Kidney glomerular epithelial cell (primary cell): ENCODE measurements around the gene OTOP3.

Source experiments
- DNase-seq: peaks from one replicate; lab custom pipeline; 2025; lab: John Stamatoyannopoulos, UW

Gene OTOP3

DNA sequence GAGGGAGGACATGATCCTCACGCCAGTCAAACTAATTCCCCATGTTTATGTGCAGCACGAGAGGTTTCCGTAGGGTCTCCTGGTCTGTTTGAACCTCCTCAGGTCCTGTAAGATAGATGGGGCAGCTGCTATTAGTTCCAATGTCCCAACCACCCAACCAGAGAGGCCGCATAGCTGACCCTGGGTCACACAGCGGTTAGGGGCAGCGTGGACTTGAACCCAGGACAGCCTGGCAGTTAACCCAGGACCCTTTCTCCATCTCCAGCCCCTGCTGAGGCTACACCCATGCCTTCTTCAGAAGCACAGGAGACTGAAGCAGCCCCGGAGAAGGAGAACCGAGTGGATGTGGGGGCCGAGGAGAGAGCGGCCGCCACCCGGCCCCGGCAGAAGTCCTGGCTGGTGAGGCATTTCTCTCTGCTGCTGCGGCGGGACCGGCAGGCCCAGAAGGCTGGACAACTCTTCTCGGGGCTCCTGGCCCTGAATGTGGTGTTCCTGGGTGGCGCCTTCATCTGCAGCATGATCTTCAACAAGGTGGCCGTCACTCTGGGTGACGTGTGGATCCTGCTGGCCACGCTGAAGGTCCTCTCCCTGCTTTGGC lies 5.5 kb downstream of the OTOP3 start:
- DNase-seq = no peak

GRCh38 chr17:74943808-74944522 lies 8.3 kb downstream of the OTOP3 start:
- DNase-seq = no peak

DNA sequence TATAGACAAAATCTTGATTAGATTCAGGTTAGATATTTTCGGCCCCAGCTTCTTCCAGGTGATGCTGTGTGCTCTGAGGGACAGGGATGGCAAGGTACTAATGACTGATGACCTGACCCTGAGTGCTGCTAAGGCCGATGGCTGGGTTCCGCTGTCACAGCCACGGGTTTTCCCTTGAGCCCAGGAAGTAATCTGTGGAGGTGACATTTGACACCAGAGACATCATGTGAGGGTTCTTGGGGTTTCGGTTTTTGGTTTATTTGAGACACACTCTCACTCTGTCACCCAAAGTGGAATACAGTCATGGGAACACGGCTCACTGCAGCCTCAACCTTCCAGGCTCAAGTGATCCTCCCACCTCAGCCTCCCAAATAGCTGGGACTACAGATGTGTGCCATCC lies 9.8 kb downstream of the OTOP3 start:
- DNase-seq = no peak

DNA sequence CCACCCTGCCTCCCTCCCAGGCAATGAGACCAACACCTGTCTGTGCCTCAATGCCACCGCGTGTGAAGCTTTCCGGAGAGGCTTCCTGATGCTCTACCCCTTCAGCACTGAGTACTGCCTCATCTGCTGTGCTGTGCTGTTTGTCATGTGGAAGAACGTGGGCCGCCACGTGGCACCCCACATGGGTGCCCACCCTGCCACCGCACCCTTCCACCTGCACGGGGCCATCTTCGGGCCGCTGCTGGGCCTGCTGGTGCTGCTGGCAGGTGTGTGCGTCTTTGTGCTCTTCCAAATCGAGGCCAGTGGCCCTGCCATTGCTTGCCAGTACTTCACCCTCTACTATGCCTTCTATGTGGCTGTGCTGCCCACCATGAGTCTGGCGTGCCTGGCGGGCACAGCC lies 10.9 kb downstream of the OTOP3 start:
- no peak for DNase-seq

GRCh38 chr17:74947041-74947754 lies 11.5 kb downstream of the OTOP3 start:
- DNase-seq = no peak

DNA sequence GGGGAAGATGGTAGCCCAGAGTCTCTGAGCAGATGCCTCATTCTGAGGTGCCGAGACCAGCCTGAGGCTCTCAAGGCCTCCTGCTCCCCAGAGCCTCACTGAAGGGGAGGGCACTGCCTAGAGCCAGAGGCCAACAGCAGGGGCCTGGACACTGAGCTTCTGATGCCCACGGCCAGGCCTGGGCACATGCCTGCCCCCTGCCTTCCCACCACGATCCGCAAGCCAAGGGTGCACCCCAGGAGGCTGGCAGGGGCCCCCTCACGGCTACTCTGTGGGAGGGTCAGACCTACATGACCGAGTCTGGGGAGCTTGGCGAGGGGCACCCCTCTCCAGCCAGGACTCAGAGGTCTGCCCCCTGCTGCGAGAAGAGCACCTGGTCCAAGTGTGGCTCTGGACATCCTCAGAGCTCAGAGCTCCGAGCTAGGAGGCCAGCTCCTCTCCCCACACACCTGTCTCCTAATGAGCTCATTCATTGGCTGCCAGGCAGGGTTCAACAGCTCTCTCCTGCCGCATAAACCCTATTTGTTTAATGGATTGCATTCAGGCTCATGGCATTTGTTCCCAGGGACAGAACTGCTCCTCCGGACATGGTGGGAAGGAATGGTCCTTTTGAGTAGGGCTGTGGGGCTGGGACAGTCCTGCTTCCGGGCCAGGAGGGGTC lies 13.9 kb downstream of the OTOP3 start:
- DNase-seq = no peak

- no peak for DNase-seq
Measured at GRCh38 chr17:74950207-74950606, 14.5 kb downstream of the OTOP3 start.

DNA sequence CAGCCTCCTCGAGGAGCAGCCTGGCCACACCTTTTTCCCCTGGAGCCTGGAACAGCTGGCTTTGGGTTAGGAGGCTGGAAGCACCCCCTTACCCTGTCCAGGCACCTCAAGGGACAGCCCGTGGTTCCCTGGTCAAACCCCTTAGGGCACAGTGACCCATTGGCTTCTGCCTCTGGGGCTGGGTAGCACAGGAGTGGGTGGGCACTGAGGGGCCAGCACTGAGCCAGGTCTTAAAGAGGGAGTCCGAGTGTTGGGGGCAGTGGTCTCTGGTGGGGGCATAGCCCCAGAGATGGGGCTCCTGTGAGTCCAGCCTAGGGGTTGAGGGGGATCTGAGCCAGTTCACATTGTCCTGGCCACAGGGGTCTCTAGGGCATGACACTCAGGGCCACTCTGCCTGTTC lies 15.4 kb downstream of the OTOP3 start:
- no peak for DNase-seq

- no peak for DNase-seq
Measured at GRCh38 chr17:74951680-74952421, 16.2 kb downstream of the OTOP3 start.

DNA sequence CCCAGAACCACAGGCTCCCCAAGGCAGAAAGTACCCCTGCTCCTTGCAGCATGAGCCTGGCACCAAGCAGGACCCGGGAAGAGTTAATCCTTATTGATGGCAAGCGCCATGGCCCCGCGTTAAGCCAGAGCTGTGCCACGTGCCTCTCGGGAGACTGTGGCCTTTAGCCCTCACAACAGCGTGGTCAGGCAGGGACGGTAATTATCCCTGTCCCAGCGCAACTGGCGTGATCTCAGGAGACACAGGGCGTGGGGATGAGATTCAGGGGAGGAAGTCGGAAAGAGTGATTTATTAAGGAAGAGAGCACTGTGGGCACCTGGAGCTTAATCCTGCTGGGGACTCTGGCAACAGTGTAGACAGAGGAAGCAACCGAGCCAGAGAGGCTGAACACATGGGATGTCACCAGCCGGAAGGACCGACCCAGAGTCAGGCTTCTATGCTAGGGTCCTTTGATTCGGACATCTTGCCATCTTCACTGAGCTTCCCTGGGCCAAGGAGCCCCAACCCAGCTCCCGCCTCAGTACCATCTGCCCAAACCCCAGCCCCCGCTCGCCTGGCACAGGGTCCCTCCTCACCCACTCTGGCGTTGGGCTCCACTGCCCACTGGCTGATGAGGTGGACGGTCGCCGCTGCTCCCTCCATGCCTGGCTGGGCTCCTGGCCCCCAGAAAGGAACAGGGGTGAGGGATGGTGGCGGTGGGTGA lies 16.9 kb downstream of the OTOP3 start:
- no peak for DNase-seq

DNA sequence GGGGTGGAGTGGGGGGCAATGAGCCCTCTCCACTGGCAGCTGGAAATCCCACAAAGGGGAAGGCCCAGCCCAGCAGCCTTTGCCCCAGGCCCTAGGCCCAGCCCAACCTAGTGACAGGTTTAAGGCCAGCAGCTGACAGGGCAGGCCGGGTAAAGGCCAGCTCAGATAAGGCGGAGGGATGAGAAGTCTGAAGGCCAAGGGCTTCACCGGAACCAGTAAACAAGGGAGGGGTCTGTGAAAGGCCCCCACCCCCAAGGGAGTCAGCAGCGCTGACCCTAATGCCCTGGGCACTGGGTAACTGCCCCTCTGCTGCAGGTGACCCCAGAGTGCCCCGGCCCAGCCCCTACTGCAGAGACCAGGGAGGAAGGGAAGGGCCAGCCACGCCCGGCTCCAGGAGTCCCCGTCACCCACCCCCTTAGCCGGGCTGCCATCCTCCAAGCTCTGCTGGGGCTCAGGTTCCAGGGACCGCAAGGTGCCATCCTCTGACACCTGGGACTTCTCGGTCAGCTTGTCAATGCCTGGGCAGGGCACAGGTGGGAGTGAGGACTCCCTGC lies 17.5 kb downstream of the OTOP3 start:
- DNase-seq = no peak

DNA sequence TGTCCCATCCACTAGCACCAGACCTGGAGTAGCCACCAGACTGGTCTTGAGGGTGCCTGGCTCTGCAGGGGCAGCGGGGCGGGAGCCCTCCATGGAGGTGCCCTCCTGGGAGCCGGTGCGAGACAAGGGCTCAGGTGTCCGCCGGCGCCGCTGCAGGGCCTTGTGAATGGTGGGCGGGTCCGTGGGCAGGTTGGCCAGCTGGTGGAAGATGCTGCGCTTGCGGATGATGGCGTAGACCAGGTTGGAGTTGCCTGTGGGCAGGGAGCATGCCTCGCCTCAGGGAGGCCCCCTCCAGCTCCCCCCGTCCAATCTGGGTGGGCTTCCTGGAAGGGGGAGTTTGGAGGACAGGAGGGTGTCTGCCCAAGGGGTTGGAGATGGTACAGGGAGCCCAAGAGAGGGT lies 18.4 kb downstream of the OTOP3 start:
- DNase-seq = no peak

- no peak for DNase-seq
Measured at GRCh38 chr17:74954665-74955421, 19.1 kb downstream of the OTOP3 start.

- DNase-seq = no peak
Measured at GRCh38 chr17:74956093-74956492, 20.4 kb downstream of the OTOP3 start.

- peak; percentile 4 for DNase-seq
Measured at GRCh38 chr17:74957935-74958740, 22.4 kb downstream of the OTOP3 start.

GRCh38 chr17:74959826-74960515 lies 24.3 kb downstream of the OTOP3 start:
- no peak for DNase-seq

GRCh38 chr17:74960570-74961342 lies 25.1 kb downstream of the OTOP3 start:
- peak; percentile 6 for DNase-seq
